ENCODE data around the gene CCNJ. TPM values are rescaled to one million over a fixed set of nuclear protein-coding genes. Genes with fewer than 3 reads are reported as not detected.

Gene CCNJ
- total and polyA plus RNA-seq, 2 experiments from 2014 or later, result 14.1 to 29.6 TPM

DNA sequence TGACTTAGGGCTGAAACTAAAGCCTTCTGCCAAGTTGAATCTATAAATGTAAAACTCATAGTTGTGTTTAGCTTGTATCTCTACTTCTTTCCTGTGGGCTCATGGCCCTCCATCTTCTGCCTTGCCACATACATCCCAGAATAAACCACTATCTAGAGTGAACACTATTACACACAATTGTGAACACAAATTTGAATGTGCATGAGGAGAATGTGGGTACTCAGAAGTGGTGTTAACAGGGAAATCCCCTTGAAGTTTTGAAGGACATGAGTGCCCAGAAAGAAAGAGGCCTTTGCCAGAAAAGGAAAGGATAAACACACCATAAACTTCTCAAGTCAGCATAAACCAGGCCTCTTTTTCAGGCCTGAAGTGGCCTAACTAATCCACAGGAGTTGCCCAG is 20.2 kb upstream of the CCNJ start:
- peaks cover 4% of the 10 kb centered on the region for H3K27me3 Mint-ChIP-seq (ENCODE audit: insufficient read depth, low read depth, poor library complexity)
- Histone ChIP-seq H3K36me3 (ENCODE audit: insufficient read depth) (no peaks in the 10 kb centered on the region), H3K9me2 (ENCODE audit: insufficient read depth) (no peaks in the 10 kb centered on the region), H3K4me1 (ENCODE audit: insufficient read depth) (no peaks in the 10 kb centered on the region), H3K4me2 (no peak overlapping the region), H2AFZ (no peak overlapping the region), H3K27ac (ENCODE audit: low read depth) (no peak overlapping the region), H3F3A (replicated peaks; ENCODE audit: low read depth) (no peaks in the 10 kb centered on the region), H3K79me2 (replicated peaks; ENCODE audit: insufficient read depth) (no peaks in the 10 kb centered on the region), H3K27me3 (ENCODE audit: insufficient read depth) (no peaks in the 10 kb centered on the region), H4K20me1 (replicated peaks; ENCODE audit: insufficient read depth) (no peaks in the 10 kb centered on the region), H3K4me3 (no peak overlapping the region)
- TF ChIP-seq ZNF114 (CRISPR knock-in tag; IDR thresholded peaks at IDR 0.05), result no peak
- TF ChIP-seq, protein P1, sequence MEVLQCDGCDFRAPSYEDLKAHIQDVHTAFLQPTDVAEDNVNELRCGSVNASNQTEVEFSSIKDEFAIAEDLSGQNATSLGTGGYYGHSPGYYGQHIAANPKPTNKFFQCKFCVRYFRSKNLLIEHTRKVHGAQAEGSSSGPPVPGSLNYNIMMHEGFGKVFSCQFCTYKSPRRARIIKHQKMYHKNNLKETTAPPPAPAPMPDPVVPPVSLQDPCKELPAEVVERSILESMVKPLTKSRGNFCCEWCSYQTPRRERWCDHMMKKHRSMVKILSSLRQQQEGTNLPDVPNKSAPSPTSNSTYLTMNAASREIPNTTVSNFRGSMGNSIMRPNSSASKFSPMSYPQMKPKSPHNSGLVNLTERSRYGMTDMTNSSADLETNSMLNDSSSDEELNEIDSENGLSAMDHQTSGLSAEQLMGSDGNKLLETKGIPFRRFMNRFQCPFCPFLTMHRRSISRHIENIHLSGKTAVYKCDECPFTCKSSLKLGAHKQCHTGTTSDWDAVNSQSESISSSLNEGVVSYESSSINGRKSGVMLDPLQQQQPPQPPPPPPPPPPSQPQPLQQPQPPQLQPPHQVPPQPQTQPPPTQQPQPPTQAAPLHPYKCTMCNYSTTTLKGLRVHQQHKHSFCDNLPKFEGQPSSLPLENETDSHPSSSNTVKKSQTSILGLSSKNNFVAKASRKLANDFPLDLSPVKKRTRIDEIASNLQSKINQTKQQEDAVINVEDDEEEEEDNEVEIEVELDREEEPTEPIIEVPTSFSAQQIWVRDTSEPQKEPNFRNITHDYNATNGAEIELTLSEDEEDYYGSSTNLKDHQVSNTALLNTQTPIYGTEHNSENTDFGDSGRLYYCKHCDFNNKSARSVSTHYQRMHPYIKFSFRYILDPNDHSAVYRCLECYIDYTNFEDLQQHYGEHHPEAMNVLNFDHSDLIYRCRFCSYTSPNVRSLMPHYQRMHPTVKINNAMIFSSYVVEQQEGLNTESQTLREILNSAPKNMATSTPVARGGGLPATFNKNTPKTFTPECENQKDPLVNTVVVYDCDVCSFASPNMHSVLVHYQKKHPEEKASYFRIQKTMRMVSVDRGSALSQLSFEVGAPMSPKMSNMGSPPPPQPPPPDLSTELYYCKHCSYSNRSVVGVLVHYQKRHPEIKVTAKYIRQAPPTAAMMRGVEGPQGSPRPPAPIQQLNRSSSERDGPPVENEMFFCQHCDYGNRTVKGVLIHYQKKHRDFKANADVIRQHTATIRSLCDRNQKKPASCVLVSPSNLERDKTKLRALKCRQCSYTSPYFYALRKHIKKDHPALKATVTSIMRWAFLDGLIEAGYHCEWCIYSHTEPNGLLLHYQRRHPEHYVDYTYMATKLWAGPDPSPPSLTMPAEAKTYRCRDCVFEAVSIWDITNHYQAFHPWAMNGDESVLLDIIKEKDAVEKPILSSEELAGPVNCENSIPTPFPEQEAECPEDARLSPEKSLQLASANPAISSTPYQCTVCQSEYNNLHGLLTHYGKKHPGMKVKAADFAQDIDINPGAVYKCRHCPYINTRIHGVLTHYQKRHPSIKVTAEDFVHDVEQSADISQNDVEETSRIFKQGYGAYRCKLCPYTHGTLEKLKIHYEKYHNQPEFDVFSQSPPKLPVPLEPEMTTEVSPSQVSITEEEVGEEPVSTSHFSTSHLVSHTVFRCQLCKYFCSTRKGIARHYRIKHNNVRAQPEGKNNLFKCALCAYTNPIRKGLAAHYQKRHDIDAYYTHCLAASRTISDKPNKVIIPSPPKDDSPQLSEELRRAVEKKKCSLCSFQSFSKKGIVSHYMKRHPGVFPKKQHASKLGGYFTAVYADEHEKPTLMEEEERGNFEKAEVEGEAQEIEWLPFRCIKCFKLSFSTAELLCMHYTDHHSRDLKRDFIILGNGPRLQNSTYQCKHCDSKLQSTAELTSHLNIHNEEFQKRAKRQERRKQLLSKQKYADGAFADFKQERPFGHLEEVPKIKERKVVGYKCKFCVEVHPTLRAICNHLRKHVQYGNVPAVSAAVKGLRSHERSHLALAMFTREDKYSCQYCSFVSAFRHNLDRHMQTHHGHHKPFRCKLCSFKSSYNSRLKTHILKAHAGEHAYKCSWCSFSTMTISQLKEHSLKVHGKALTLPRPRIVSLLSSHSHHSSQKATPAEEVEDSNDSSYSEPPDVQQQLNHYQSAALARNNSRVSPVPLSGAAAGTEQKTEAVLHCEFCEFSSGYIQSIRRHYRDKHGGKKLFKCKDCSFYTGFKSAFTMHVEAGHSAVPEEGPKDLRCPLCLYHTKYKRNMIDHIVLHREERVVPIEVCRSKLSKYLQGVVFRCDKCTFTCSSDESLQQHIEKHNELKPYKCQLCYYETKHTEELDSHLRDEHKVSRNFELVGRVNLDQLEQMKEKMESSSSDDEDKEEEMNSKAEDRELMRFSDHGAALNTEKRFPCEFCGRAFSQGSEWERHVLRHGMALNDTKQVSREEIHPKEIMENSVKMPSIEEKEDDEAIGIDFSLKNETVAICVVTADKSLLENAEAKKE (CRISPR knock-in tag; IDR thresholded peaks at IDR 0.05), result no peak
- TF ChIP-seq, protein P2, sequence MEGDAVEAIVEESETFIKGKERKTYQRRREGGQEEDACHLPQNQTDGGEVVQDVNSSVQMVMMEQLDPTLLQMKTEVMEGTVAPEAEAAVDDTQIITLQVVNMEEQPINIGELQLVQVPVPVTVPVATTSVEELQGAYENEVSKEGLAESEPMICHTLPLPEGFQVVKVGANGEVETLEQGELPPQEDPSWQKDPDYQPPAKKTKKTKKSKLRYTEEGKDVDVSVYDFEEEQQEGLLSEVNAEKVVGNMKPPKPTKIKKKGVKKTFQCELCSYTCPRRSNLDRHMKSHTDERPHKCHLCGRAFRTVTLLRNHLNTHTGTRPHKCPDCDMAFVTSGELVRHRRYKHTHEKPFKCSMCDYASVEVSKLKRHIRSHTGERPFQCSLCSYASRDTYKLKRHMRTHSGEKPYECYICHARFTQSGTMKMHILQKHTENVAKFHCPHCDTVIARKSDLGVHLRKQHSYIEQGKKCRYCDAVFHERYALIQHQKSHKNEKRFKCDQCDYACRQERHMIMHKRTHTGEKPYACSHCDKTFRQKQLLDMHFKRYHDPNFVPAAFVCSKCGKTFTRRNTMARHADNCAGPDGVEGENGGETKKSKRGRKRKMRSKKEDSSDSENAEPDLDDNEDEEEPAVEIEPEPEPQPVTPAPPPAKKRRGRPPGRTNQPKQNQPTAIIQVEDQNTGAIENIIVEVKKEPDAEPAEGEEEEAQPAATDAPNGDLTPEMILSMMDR (conservative IDR thresholded peaks at IDR 0.05; ENCODE audit: low read depth in 2 of 2), result no peak
- TF ChIP-seq EZH2phosphoT487 (IDR thresholded peaks at IDR 0.05; ENCODE audit: unreplicated experiment), result no peak
- TF ChIP-seq JUNB (IDR thresholded peaks at IDR 0.05; ENCODE audit: unreplicated experiment), result no peak
- no peak for DNase-seq (ENCODE audit: low spot score)
- no peaks in the 10 kb centered on the region for H3K9me3 Mint-ChIP-seq
- no peak overlapping the region for H3K27ac Mint-ChIP-seq
- no peak overlapping the region for H3K4me3 Mint-ChIP-seq
- H3K4me1 Mint-ChIP-seq, result no peaks in the 10 kb centered on the region
- no peaks in the 10 kb centered on the region for H3K36me3 Mint-ChIP-seq (ENCODE audit: low read depth)
- no peak for ATAC-seq

Measured in GM23338 (cell line).